Vagina (tissue), 2 donors: ENCODE data around the gene RAB4A.

Experiments
- POLR2A ChIP-seq, 2 donors: fragments of 450-650 bp; IDR thresholded peaks; one replicate each; pipeline ENCODE4 v1.6.1; 2017; ENCODE audit warnings: antibody characterized with exemption in 2 of 2, mild to moderate bottlenecking in 2 of 2, moderate library complexity in 2 of 2
- POLR2AphosphoS5 ChIP-seq, 2 donors: sonication (generic); formaldehyde crosslinking; IDR thresholded peaks; one replicate each; pipeline ENCODE4 v1.9.0; 2017; ENCODE audit warnings: antibody characterized with exemption in 2 of 2, mild to moderate bottlenecking in 2 of 2, low read depth in 1 of 2; ENCODE audit not compliant: insufficient read depth in 1 of 2
- TF ChIP-seq, protein P1 (sequence below), 3 experiments: fragments of 450-650 bp in 2 of 3; fragments of 200-600 bp in 1 of 3; sonication (generic) in 1 of 3; IDR thresholded peaks; one replicate each; pipeline ENCODE4 v1.5.1; 2017 to 2019; ENCODE audit warnings: antibody characterized with exemption in 3 of 3, mild to moderate bottlenecking in 2 of 3, moderate library complexity in 2 of 3

DNA sequence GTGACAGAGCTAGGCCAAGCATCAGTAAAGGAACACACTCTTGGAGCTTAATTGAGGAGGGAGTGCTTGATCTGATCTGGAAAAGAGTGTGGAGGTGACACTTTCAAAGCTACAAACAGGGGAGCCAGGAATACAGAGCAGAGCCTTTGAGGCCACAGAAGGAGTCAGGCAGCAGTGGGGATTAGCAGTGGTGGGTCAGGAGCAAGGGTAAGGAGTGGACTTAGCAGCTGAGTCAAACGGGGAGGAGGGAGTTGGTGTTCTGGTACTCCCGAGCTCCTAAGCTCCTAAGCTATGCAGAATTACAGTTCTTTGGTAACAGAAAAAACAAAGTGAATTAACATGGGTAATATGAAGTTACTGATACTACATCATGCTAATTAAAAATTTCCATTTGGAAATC lies 14.5 kb downstream of the RAB4A start:
- TF ChIP-seq, protein P1, sequence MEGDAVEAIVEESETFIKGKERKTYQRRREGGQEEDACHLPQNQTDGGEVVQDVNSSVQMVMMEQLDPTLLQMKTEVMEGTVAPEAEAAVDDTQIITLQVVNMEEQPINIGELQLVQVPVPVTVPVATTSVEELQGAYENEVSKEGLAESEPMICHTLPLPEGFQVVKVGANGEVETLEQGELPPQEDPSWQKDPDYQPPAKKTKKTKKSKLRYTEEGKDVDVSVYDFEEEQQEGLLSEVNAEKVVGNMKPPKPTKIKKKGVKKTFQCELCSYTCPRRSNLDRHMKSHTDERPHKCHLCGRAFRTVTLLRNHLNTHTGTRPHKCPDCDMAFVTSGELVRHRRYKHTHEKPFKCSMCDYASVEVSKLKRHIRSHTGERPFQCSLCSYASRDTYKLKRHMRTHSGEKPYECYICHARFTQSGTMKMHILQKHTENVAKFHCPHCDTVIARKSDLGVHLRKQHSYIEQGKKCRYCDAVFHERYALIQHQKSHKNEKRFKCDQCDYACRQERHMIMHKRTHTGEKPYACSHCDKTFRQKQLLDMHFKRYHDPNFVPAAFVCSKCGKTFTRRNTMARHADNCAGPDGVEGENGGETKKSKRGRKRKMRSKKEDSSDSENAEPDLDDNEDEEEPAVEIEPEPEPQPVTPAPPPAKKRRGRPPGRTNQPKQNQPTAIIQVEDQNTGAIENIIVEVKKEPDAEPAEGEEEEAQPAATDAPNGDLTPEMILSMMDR (IDR thresholded peaks at IDR 0.05) = no peak
- TF ChIP-seq POLR2A (IDR thresholded peaks at IDR 0.05) = no peak
- TF ChIP-seq POLR2AphosphoS5 (IDR thresholded peaks at IDR 0.05; ENCODE audit: insufficient read depth in 1 of 2, low read depth in 1 of 2) = no peak
